HCT116 (cell line): ENCODE results near the gene RIPOR2. TPM values are rescaled to one million over a fixed set of nuclear protein-coding genes. Genes with fewer than 3 reads are reported as not detected.

Experiments used
- ATAC-seq: fragments of 200-7000 bp; cut with Tn5 transposase; 2 replicates; pipeline ENCODE4 v1.9.1; 2020; ENCODE audit warnings: mild to moderate bottlenecking, moderate library complexity
- BruUV-seq: library from RNA; stranded (reverse); fragments of 400-500 nt; replicated peaks from 2 replicates; lab custom pipeline; 2021; lab: Mats Ljungman, UMichigan
- CTCF ChIA-PET: fragments of 300-600 bp; sonication (Branson Sonifier 250); formaldehyde crosslinking; loops from one replicate; lab custom pipeline; 2021; ENCODE audit warnings: antibody characterized with exemption; lab: Charles Lee
- POLR2A ChIA-PET: fragments of 300-600, 350-600 bp; sonication (Branson Sonifier 250); formaldehyde crosslinking; loops from one replicate; lab custom pipeline; 2021; ENCODE audit warnings: antibody characterized with exemption; lab: Charles Lee
- RAD21 ChIA-PET, 2 experiments: fragments of 300-600 bp; sonication (Branson Sonifier 250); formaldehyde crosslinking; loops; one replicate each; lab custom pipeline; 2023; ENCODE audit warnings: low total read pairs in 2 of 2; ENCODE audit not compliant: uncharacterized antibody in 2 of 2, unreplicated experiment in 2 of 2, low non-redundant PET in 1 of 2; lab: Charles Lee
- DNase-seq: peaks from one replicate; pipeline ENCODE4 v3.0.0-alpha.2; 2010; ENCODE audit warnings: low read depth, low spot score
- H2AFZ ChIP-seq: fragments of 200-600 bp; shearing (Covaris generic), sonication (generic); 2 replicates; pipeline ENCODE4 v1.6.1; 2017; ENCODE audit warnings: low read depth, mixed run types, mixed read lengths, antibody characterized with exemption, low read length; ENCODE audit not compliant: poor library complexity, severe bottlenecking
- H3K27ac ChIP-seq: 2 replicates; pipeline ENCODE4 v1.5.1; 2012; ENCODE audit warnings: low read depth, low read length
- H3K27me3 ChIP-seq: fragments of 200-600 bp; sonication (generic); 2 replicates; pipeline ENCODE4 v1.6.1; 2016; ENCODE audit warnings: mixed run types, low read length, mixed read lengths; ENCODE audit not compliant: insufficient read depth
- H3K36me3 ChIP-seq, 2 experiments: fragments of 200-500 bp in 1 of 2; fragments of 200-600 bp in 1 of 2; sonication (Bioruptor generic) in 1 of 2; sonication (generic) in 1 of 2; 2 replicates each; pipeline versions ENCODE4 v1.5.1 to v1.6.1; 2014 to 2016; ENCODE audit warnings: low read length in 2 of 2, inconsistent platforms in 1 of 2, mixed read lengths in 1 of 2, mixed run types in 1 of 2; ENCODE audit not compliant: insufficient read depth in 2 of 2, control insufficient read depth in 1 of 2
- H3K4me1 ChIP-seq, 2 experiments: fragments of 200-600 bp in 1 of 2; sonication (generic) in 1 of 2; 2 replicates each; pipeline versions ENCODE4 v1.5.1 to v1.6.1; 2012 to 2017; ENCODE audit warnings: low read length in 2 of 2, inconsistent platforms in 1 of 2, mild to moderate bottlenecking in 1 of 2, mixed read lengths in 1 of 2, mixed run types in 1 of 2, moderate library complexity in 1 of 2; ENCODE audit not compliant: insufficient read depth in 2 of 2, control insufficient read depth in 1 of 2
- H3K4me2 ChIP-seq: fragments of 200-600 bp; sonication (generic); 2 replicates; pipeline ENCODE4 v1.6.1; 2017; ENCODE audit warnings: mixed run types, low read length, mixed read lengths
- H3K4me3 ChIP-seq, 2 experiments: fragments of 200-600 bp in 1 of 2; sonication (generic) in 1 of 2; replicated peaks in 1 of 2; 2 replicates each; pipeline ENCODE4 v1.5.1; 2011 to 2016; ENCODE audit warnings: low read length in 2 of 2, control low read depth in 1 of 2, low read depth in 1 of 2, mild to moderate bottlenecking in 1 of 2, mixed read lengths in 1 of 2, mixed run types in 1 of 2
- H3K79me2 ChIP-seq: fragments of 200-600 bp; sonication (generic); 2 replicates; pipeline ENCODE4 v1.6.1; 2017; ENCODE audit warnings: mild to moderate bottlenecking, mixed run types, low read length, moderate library complexity, mixed read lengths; ENCODE audit not compliant: insufficient read depth
- H3K9ac ChIP-seq: fragments of 200-600 bp; sonication (generic); 2 replicates; pipeline ENCODE4 v1.6.1; 2016; ENCODE audit warnings: low read length, mixed read lengths
- H3K9me2 ChIP-seq: fragments of 200-600 bp; sonication (generic), shearing (Covaris generic); 2 replicates; pipeline ENCODE4 v1.6.1; 2017; ENCODE audit warnings: mixed run types, mild to moderate bottlenecking, moderate library complexity; ENCODE audit not compliant: insufficient read depth
- H3K9me3 ChIP-seq, 2 experiments: fragments of 200-500 bp in 1 of 2; fragments of 200-600 bp in 1 of 2; sonication (Bioruptor generic) in 1 of 2; sonication (generic) in 1 of 2; 2 replicates each; pipeline ENCODE4 v1.6.1; 2014 to 2017; ENCODE audit warnings: low read length in 2 of 2, mixed read lengths in 2 of 2, inconsistent platforms in 1 of 2, low read depth in 1 of 2, mild to moderate bottlenecking in 1 of 2, mixed run types in 1 of 2, moderate library complexity in 1 of 2; ENCODE audit not compliant: control insufficient read depth in 1 of 2, insufficient read depth in 1 of 2
- H4K20me1 ChIP-seq: fragments of 200-600 bp; sonication (generic), shearing (Covaris generic); 2 replicates; pipeline ENCODE4 v1.6.1; 2017; ENCODE audit warnings: mixed run types, mild to moderate bottlenecking, moderate library complexity; ENCODE audit not compliant: insufficient read depth
- ELF1 ChIP-seq: IDR thresholded peaks from 2 replicates; pipeline ENCODE4 v1.6.1; 2012; ENCODE audit warnings: low read depth, borderline replicate concordance
- EZH2phosphoT487 ChIP-seq: fragments of 200-600 bp; IDR thresholded peaks from 2 replicates; pipeline ENCODE4 v1.6.1; 2018; ENCODE audit warnings: antibody characterized with exemption, borderline replicate concordance
- FOSL1 ChIP-seq: IDR thresholded peaks from 2 replicates; pipeline ENCODE4 v1.6.1; 2012; ENCODE audit warnings: low read depth
- JUND ChIP-seq: IDR thresholded peaks from 2 replicates; pipeline ENCODE4 v1.6.1; 2012
- POLR2AphosphoS5 ChIP-seq: IDR thresholded peaks from 2 replicates; pipeline ENCODE4 v1.6.1; 2011; ENCODE audit warnings: mild to moderate bottlenecking, low read depth, low read length, moderate library complexity
- RAD21 ChIP-seq: IDR thresholded peaks from 2 replicates; pipeline ENCODE4 v1.6.1; 2012; ENCODE audit warnings: low read depth, mild to moderate bottlenecking
- SP1 ChIP-seq: IDR thresholded peaks from 2 replicates; pipeline ENCODE4 v1.6.1; 2012; ENCODE audit warnings: low read depth
- ZBTB33 ChIP-seq: IDR thresholded peaks from 2 replicates; pipeline ENCODE4 v1.6.1; 2011; ENCODE audit warnings: mild to moderate bottlenecking, low read length, moderate library complexity; ENCODE audit not compliant: insufficient replicate concordance; ENCODE audit errors: extremely low read depth
- ZNF274 ChIP-seq: fragments of 200-500 bp; sonication (Bioruptor generic); IDR thresholded peaks from 2 replicates; pipeline ENCODE4 v1.6.1; 2014; ENCODE audit warnings: mild to moderate bottlenecking, low read depth, low read length, inconsistent platforms
- intact Hi-C: fragments of 100-400 bp; cut with micrococcal nuclease; formaldehyde crosslinking; loops from 2 replicates; pipeline ENCODE4 v1.10.0; 2022
- total RNA-seq: library from RNA; stranded (reverse); gene quantifications from one replicate; pipeline ENCODE4 v1.2.1, GENCODE V29; 2021; ENCODE audit not compliant: unreplicated experiment
- TF ChIP-seq, protein P1 (sequence below): IDR thresholded peaks from 2 replicates; pipeline ENCODE4 v1.6.1; 2012
- TF ChIP-seq, protein P2 (sequence below): IDR thresholded peaks from 2 replicates; pipeline ENCODE4 v1.6.1; 2012
- TF ChIP-seq, protein P3 (sequence below): IDR thresholded peaks from 2 replicates; pipeline ENCODE4 v1.6.1; 2012; ENCODE audit warnings: low read depth

RIPOR2 gene
- total RNA-seq, 1 experiment from 2014 or later = 0.44 TPM

DNA sequence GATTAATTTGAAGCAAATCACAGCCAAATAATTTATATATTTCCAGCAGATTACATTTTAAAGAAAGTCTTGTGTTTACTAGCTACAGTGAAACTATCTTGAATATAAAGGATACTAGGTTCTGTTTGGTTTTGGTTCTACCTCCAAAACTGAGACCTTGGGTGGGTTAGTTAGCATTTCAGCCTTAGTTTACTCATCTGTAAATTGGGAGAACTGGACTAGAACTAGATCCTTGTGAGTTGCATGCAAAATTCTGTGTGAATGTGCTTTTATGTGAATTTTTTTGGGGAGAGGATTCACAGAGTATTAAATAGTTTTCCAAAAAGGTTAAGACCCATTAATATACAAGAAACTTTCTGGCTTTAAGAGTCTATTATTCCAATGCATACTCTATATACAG lies 156.9 kb downstream of the RIPOR2 start:
- peaks cover 36 to 49% of the 10 kb centered on the region in 2 experiments; a peak in 3 of 4 replicates for H3K36me3 ChIP-seq
- H3K9me3 ChIP-seq = no peaks in the 10 kb centered on the region
- no peak overlapping the region for H3K4me3 ChIP-seq
- peaks cover 16% of the 10 kb centered on the region; the same call in 1 of the 2 replicates for H4K20me1 ChIP-seq
- no peak for ATAC-seq
- no peak overlapping the region for H3K4me2 ChIP-seq
- TF ChIP-seq ZNF274 (no peak), ZBTB33 (no peak), SP1 (no peak)
- TF ChIP-seq, protein P1, sequence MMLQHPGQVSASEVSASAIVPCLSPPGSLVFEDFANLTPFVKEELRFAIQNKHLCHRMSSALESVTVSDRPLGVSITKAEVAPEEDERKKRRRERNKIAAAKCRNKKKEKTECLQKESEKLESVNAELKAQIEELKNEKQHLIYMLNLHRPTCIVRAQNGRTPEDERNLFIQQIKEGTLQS = no peak
- TF ChIP-seq, protein P2, sequence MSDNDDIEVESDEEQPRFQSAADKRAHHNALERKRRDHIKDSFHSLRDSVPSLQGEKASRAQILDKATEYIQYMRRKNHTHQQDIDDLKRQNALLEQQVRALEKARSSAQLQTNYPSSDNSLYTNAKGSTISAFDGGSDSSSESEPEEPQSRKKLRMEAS = no peak
- intact Hi-C loops = loop anchor here (10.0 kb wide), 1 partner anchor 374 kb away; the partner anchor contains the start of gene MRS2
- ChIA-PET POLR2A (interaction anchor here (0.8 kb wide), 1 partner anchor 9 kb away, joined by 3 read pairs; no protein-coding TSS in a partner anchor), RAD21 (no interaction called here), CTCF (interaction anchor here (1.0 kb wide), 1 partner anchor 239 kb away, joined by 3 read pairs; no protein-coding TSS in a partner anchor)
- no peak overlapping the region for H3K9ac ChIP-seq
- no TSS peak for BruUV-seq
- peaks cover 79% of the 10 kb centered on the region for H3K79me2 ChIP-seq
- no peaks in the 10 kb centered on the region for H3K9me2 ChIP-seq
- no peak overlapping the region for H3K27ac ChIP-seq
- DNase-seq = no peak
- H3K4me1 ChIP-seq = peaks cover 6 to 19% of the 10 kb centered on the region in 2 experiments; a peak in 3 of 4 replicates
- H2AFZ ChIP-seq = no peak overlapping the region
- no peaks in the 10 kb centered on the region for H3K27me3 ChIP-seq

DNA sequence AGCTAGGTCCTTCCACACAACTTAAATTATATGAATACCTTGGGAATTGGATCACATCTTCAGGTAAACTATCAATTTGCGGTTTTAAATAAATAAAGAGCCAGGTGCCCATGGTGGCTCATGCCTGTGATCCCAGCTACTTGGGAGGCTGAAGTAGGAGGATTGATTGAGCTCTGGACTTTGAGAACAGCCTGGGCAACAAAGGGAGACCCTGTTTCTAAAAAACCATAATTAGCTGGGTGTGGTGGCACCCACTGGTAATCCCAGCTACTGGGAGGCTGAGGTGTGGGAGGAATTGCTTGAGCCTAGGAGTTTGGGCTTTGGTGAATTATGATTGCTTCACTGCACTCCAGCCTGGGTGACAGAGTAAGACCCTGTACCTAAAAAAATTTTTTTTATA lies 157.6 kb downstream of the RIPOR2 start:
- Histone ChIP-seq H3K79me2 (peaks cover 75% of the 10 kb centered on the region), H3K36me3 (peaks cover 30 to 44% of the 10 kb centered on the region in 2 experiments; a peak in 3 of 4 replicates), H2AFZ (no peak overlapping the region), H3K9me2 (no peaks in the 10 kb centered on the region), H3K9ac (no peak overlapping the region), H3K4me3 (no peak overlapping the region), H3K9me3 (no peaks in the 10 kb centered on the region), H3K27ac (no peak overlapping the region), H3K4me2 (no peak overlapping the region), H4K20me1 (peaks cover 16% of the 10 kb centered on the region; the same call in 1 of the 2 replicates), H3K4me1 (peaks cover 6 to 19% of the 10 kb centered on the region in 2 experiments; a peak in 3 of 4 replicates), H3K27me3 (no peaks in the 10 kb centered on the region)
- RAD21 ChIA-PET = no interaction called here
- DNase-seq (no peak), ATAC-seq (no peak)
- intact Hi-C loops = loop anchor here (10.0 kb wide), 1 partner anchor 373 kb away; the partner anchor contains the start of gene MRS2
- no TSS peak for BruUV-seq
- POLR2A ChIA-PET = no interaction called here
- CTCF ChIA-PET = no interaction called here
- no peak for TF ChIP-seq ELF1
- TF ChIP-seq SP1 = no peak
- TF ChIP-seq POLR2AphosphoS5 = no peak
- TF ChIP-seq JUND = no peak
- no peak for TF ChIP-seq FOSL1
- TF ChIP-seq, protein P3, sequence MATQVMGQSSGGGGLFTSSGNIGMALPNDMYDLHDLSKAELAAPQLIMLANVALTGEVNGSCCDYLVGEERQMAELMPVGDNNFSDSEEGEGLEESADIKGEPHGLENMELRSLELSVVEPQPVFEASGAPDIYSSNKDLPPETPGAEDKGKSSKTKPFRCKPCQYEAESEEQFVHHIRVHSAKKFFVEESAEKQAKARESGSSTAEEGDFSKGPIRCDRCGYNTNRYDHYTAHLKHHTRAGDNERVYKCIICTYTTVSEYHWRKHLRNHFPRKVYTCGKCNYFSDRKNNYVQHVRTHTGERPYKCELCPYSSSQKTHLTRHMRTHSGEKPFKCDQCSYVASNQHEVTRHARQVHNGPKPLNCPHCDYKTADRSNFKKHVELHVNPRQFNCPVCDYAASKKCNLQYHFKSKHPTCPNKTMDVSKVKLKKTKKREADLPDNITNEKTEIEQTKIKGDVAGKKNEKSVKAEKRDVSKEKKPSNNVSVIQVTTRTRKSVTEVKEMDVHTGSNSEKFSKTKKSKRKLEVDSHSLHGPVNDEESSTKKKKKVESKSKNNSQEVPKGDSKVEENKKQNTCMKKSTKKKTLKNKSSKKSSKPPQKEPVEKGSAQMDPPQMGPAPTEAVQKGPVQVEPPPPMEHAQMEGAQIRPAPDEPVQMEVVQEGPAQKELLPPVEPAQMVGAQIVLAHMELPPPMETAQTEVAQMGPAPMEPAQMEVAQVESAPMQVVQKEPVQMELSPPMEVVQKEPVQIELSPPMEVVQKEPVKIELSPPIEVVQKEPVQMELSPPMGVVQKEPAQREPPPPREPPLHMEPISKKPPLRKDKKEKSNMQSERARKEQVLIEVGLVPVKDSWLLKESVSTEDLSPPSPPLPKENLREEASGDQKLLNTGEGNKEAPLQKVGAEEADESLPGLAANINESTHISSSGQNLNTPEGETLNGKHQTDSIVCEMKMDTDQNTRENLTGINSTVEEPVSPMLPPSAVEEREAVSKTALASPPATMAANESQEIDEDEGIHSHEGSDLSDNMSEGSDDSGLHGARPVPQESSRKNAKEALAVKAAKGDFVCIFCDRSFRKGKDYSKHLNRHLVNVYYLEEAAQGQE = no peak
- TF ChIP-seq EZH2phosphoT487 = no peak
- TF ChIP-seq, protein P1 = no peak
- TF ChIP-seq ZNF274 = no peak
- TF ChIP-seq, protein P2 = no peak
- no peak for TF ChIP-seq RAD21
